H1 (cell line): ENCODE results near the gene PLEK. TPM values are rescaled to one million over a fixed set of nuclear protein-coding genes. Genes with fewer than 3 reads are reported as not detected.

Source experiments
- CTCF ChIA-PET: fragments of 300-600 bp; sonication (Branson Sonifier 250); formaldehyde crosslinking; loops from one replicate; lab custom pipeline; 2021; ENCODE audit not compliant: partially characterized antibody; lab: Charles Lee
- POLR2A ChIA-PET: fragments of 300-600 bp; sonication (Branson Sonifier 250); formaldehyde crosslinking; loops from one replicate; lab custom pipeline; 2021; ENCODE audit warnings: inconsistent platforms; ENCODE audit not compliant: partially characterized antibody; lab: Charles Lee
- DNase-seq, 2 experiments: peaks; one replicate each; pipeline versions ENCODE4 v3.0.0 to v3.0.0-alpha.2; 2010 to 2022; ENCODE audit warnings: low spot score in 2 of 2, low read depth in 1 of 2, mixed read lengths in 1 of 2
- FAIRE-seq: peaks from 2 replicates; lab custom pipeline; 2011; peaks lifted over from hg19 to GRCh38; lab: Jason Lieb, UNC
- H2AFZ ChIP-seq: 2 replicates; pipeline ENCODE4 v1.8.1; 2012; ENCODE audit warnings: low read length, inconsistent platforms
- H2AK5ac ChIP-seq: 2 replicates; pipeline ENCODE4 v1.6.1; 2013; ENCODE audit warnings: low read depth, low read length
- H2BK120ac ChIP-seq: replicated peaks from 2 replicates; pipeline ENCODE3; 2013; ENCODE audit warnings: low read depth, low read length, inconsistent platforms
- H2BK12ac ChIP-seq: 2 replicates; pipeline ENCODE4 v1.6.1; 2013; ENCODE audit warnings: low read depth, low read length
- H2BK15ac ChIP-seq: 2 replicates; pipeline ENCODE4 v1.6.1; 2013; ENCODE audit warnings: low read length
- H2BK20ac ChIP-seq: 2 replicates; pipeline ENCODE4 v1.6.1; 2013; ENCODE audit warnings: low read length
- H2BK5ac ChIP-seq: 2 replicates; pipeline ENCODE4 v1.6.1; 2013; ENCODE audit warnings: low read depth, low read length
- H3K14ac ChIP-seq: 2 replicates; pipeline ENCODE4 v1.6.1; 2013; ENCODE audit warnings: inconsistent platforms; ENCODE audit not compliant: insufficient read length
- H3K18ac ChIP-seq: 2 replicates; pipeline ENCODE4 v1.6.1; 2013; ENCODE audit warnings: low read length; ENCODE audit errors: extremely low read depth
- H3K23ac ChIP-seq: 2 replicates; pipeline ENCODE4 v1.6.1; 2013; ENCODE audit warnings: inconsistent platforms; ENCODE audit not compliant: insufficient read length
- H3K23me2 ChIP-seq: 2 replicates; pipeline ENCODE4 v1.6.1; 2013; ENCODE audit warnings: low read depth, low read length
- H3K27ac ChIP-seq: 2 replicates; pipeline ENCODE4 v1.6.1; 2011; ENCODE audit warnings: low read depth, low read length, inconsistent platforms
- H3K27me3 ChIP-seq, 4 experiments: replicated peaks in 1 of 4; 1 replicate in 1 of 4; 2 replicates in 3 of 4; pipeline versions ENCODE4 v1.6.1 to v1.8.1; 2011 to 2013; ENCODE audit warnings: low read length in 3 of 4, mild to moderate bottlenecking in 3 of 4, inconsistent platforms in 2 of 4, mixed read lengths in 2 of 4, moderate library complexity in 1 of 4; ENCODE audit not compliant: control insufficient read depth in 3 of 4, insufficient read depth in 3 of 4; ENCODE audit errors: extremely low read depth in 1 of 4
- H3K36me3 ChIP-seq, 4 experiments: 2 replicates each; pipeline versions ENCODE4 v1.6.1 to v1.8.1; 2011 to 2013; ENCODE audit warnings: mild to moderate bottlenecking in 4 of 4, low read length in 3 of 4, moderate library complexity in 2 of 4, control low read depth in 1 of 4, inconsistent platforms in 1 of 4; ENCODE audit not compliant: insufficient read depth in 4 of 4, control insufficient read depth in 2 of 4
- H3K4ac ChIP-seq: replicated peaks from 2 replicates; pipeline ENCODE3; 2013; ENCODE audit warnings: low read length, low read depth, mixed read lengths, inconsistent platforms; ENCODE audit not compliant: insufficient read length
- H3K4me1 ChIP-seq, 4 experiments: replicated peaks in 1 of 4; 1 replicate in 1 of 4; 2 replicates in 3 of 4; pipeline versions ENCODE4 v1.6.1 to v1.8.1; 2011 to 2013; ENCODE audit warnings: low read length in 3 of 4, inconsistent platforms in 2 of 4, mixed read lengths in 1 of 4; ENCODE audit not compliant: insufficient read depth in 4 of 4, control insufficient read depth in 3 of 4
- H3K4me2 ChIP-seq, 2 experiments: 2 replicates each; pipeline versions ENCODE4 v1.6.1 to v1.8.1; 2011 to 2013; ENCODE audit warnings: low read depth in 2 of 2, low read length in 2 of 2, control low read depth in 1 of 2, inconsistent platforms in 1 of 2, mild to moderate bottlenecking in 1 of 2; ENCODE audit not compliant: insufficient read depth in 1 of 2
- H3K4me3 ChIP-seq, 4 experiments: fragments of 200-600, 300-600 bp in 1 of 4; sonication (generic), shearing (Covaris generic), sonication (Bioruptor Twin) in 1 of 4; 2 replicates each; pipeline versions ENCODE4 v1.5.1 to v1.8.1; 2011 to 2016; ENCODE audit warnings: low read length in 4 of 4, low read depth in 3 of 4, control low read depth in 2 of 4, inconsistent platforms in 2 of 4, mild to moderate bottlenecking in 2 of 4, mixed read lengths in 1 of 4, moderate library complexity in 1 of 4; ENCODE audit not compliant: insufficient read depth in 2 of 4; ENCODE audit errors: extremely low read depth in 1 of 4
- H3K56ac ChIP-seq: replicated peaks from 2 replicates; pipeline ENCODE3; 2013; ENCODE audit warnings: low read depth, mild to moderate bottlenecking, mixed read lengths, low read length, inconsistent platforms; ENCODE audit not compliant: insufficient read length
- H3K79me1 ChIP-seq: 2 replicates; pipeline ENCODE4 v1.6.1; 2013; ENCODE audit warnings: low read depth, low read length, control low read depth
- H3K79me2 ChIP-seq, 2 experiments: 2 replicates each; pipeline versions ENCODE4 v1.6.1 to v1.8.1; 2012 to 2013; ENCODE audit warnings: low read length in 2 of 2, mild to moderate bottlenecking in 2 of 2, inconsistent platforms in 1 of 2; ENCODE audit not compliant: insufficient read depth in 2 of 2, control insufficient read depth in 1 of 2
- H3K9ac ChIP-seq, 4 experiments: replicated peaks in 1 of 4; 1 replicate in 1 of 4; 2 replicates in 3 of 4; pipeline versions ENCODE4 v1.6.1 to v1.8.1; 2011 to 2013; ENCODE audit warnings: low read depth in 3 of 4, low read length in 3 of 4, control low read depth in 2 of 4, mild to moderate bottlenecking in 2 of 4, moderate library complexity in 2 of 4, inconsistent platforms in 1 of 4; ENCODE audit errors: extremely low read depth in 1 of 4
- H3K9me3 ChIP-seq, 2 experiments: 2 replicates each; pipeline versions ENCODE4 v1.6.1 to v1.8.1; 2012 to 2013; ENCODE audit warnings: mild to moderate bottlenecking in 2 of 2, moderate library complexity in 2 of 2, control low read depth in 1 of 2, inconsistent platforms in 1 of 2, low read depth in 1 of 2, low read length in 1 of 2, mixed read lengths in 1 of 2; ENCODE audit not compliant: insufficient read depth in 2 of 2
- H4K20me1 ChIP-seq, 2 experiments: replicated peaks in 1 of 2; 2 replicates each; pipeline versions ENCODE3 to v1.8.1; 2011 to 2013; ENCODE audit warnings: inconsistent platforms in 2 of 2, low read length in 2 of 2, mild to moderate bottlenecking in 1 of 2; ENCODE audit not compliant: insufficient read depth in 2 of 2, control insufficient read depth in 1 of 2
- H4K5ac ChIP-seq: 2 replicates; pipeline ENCODE4 v1.6.1; 2013; ENCODE audit warnings: low read length, low read depth, mixed read lengths, inconsistent platforms; ENCODE audit not compliant: insufficient read length
- H4K8ac ChIP-seq: 2 replicates; pipeline ENCODE4 v1.8.0; 2013; ENCODE audit warnings: mild to moderate bottlenecking, moderate library complexity, low read length, inconsistent platforms; ENCODE audit not compliant: insufficient read depth; ENCODE audit errors: extremely low read depth
- H4K91ac ChIP-seq: replicated peaks from 2 replicates; pipeline ENCODE3; 2013; ENCODE audit warnings: low read length, mixed read lengths, inconsistent platforms; ENCODE audit not compliant: insufficient read length
- CEBPB ChIP-seq: IDR thresholded peaks from 2 replicates; pipeline ENCODE4 v1.6.1; 2012; ENCODE audit warnings: low read depth, low read length
- CHD2 ChIP-seq: IDR thresholded peaks from 2 replicates; pipeline ENCODE4 v1.6.1; 2012; ENCODE audit warnings: low read length, improper control_type of control experiment
- CREB1 ChIP-seq: IDR thresholded peaks from 2 replicates; pipeline ENCODE4 v1.6.1; 2012; ENCODE audit warnings: inconsistent platforms
- EZH2 ChIP-seq: fragments of 200-600 bp; sonication (generic); IDR thresholded peaks from 2 replicates; pipeline ENCODE4 v1.7.1; 2012; ENCODE audit warnings: low read depth, mild to moderate bottlenecking, moderate library complexity, low read length, inconsistent platforms; ENCODE audit not compliant: severe bottlenecking
- FOSL1 ChIP-seq: IDR thresholded peaks from 2 replicates; pipeline ENCODE4 v1.6.1; 2011; ENCODE audit warnings: mild to moderate bottlenecking, low read depth, low read length, moderate library complexity; ENCODE audit not compliant: insufficient read depth
- HDAC2 ChIP-seq, 2 experiments: fragments of 300-600 bp in 1 of 2; sonication (generic) in 1 of 2; IDR thresholded peaks; 2 replicates each; pipeline ENCODE4 v1.6.1; 2011 to 2012; ENCODE audit warnings: low read depth in 2 of 2, low read length in 2 of 2, mild to moderate bottlenecking in 2 of 2, moderate library complexity in 2 of 2, borderline replicate concordance in 1 of 2, inconsistent platforms in 1 of 2
- JUN ChIP-seq: IDR thresholded peaks from 2 replicates; pipeline ENCODE4 v1.6.1; 2011; ENCODE audit warnings: low read depth, mild to moderate bottlenecking, improper control_type of control experiment, low read length
- KDM4A ChIP-seq: IDR thresholded peaks from one replicate; pipeline ENCODE4 v1.7.1; 2012; ENCODE audit warnings: low read depth, mild to moderate bottlenecking, moderate library complexity, low read length, inconsistent platforms; ENCODE audit not compliant: severe bottlenecking
- RXRA ChIP-seq: IDR thresholded peaks from 2 replicates; pipeline ENCODE4 v1.6.1; 2011; ENCODE audit warnings: low read depth, mild to moderate bottlenecking, low read length, moderate library complexity; ENCODE audit not compliant: insufficient read depth
- SAP30 ChIP-seq: fragments of 300-600 bp; sonication (generic); IDR thresholded peaks from 2 replicates; pipeline ENCODE4 v1.7.1; 2012; ENCODE audit warnings: low read length, moderate library complexity, mild to moderate bottlenecking, inconsistent platforms; ENCODE audit not compliant: insufficient read depth, insufficient replicate concordance
- SP2 ChIP-seq: IDR thresholded peaks from 2 replicates; pipeline ENCODE4 v1.6.1; 2012; ENCODE audit warnings: mild to moderate bottlenecking, low read length, inconsistent platforms
- SUZ12 ChIP-seq: fragments of 200-600 bp; sonication (generic); IDR thresholded peaks from 2 replicates; pipeline ENCODE4 v1.6.1; 2012; ENCODE audit warnings: mild to moderate bottlenecking, inconsistent platforms, low read length, moderate library complexity, mixed read lengths
- YY1 ChIP-seq: IDR thresholded peaks from 2 replicates; pipeline ENCODE4 v1.6.1; 2011; ENCODE audit warnings: low read depth, mild to moderate bottlenecking, low read length
- ZNF274 ChIP-seq: IDR thresholded peaks from 2 replicates; pipeline ENCODE4 v1.7.0; 2012; ENCODE audit warnings: low read length, borderline replicate concordance; ENCODE audit errors: extremely low read depth
- WGBS, 2 experiments: shearing (Covaris generic) in 1 of 2; methylation state at CpG; one replicate each; pipeline versions ENCODE4 v1.1.6 to v1.1.7; 2013 to 2015; ENCODE audit warnings: low lambda C conversion rate in 2 of 2, mixed read lengths in 2 of 2, inconsistent platforms in 1 of 2, low coverage in 1 of 2, missing lambda C conversion rate in 1 of 2; ENCODE audit not compliant: insufficient replicate concordance in 2 of 2, insufficient coverage in 1 of 2, insufficient read length in 1 of 2; ENCODE audit errors: extremely low coverage in 1 of 2, missing lambda C conversion rate in 1 of 2; 5-methylcytosine and 5-hydroxymethylcytosine counted together
- polyA plus RNA-seq, 7 experiments: library from polyadenylated mRNA; depleted of rRNA in 3 of 7; stranded (reverse) in 5 of 7; unstranded in 2 of 7; fragments of >200 nt in 5 of 7; fragments of 200-250 nt in 2 of 7; gene quantifications; 1 replicate in 5 of 7; 2 replicates in 1 of 7; 4 replicates in 1 of 7; pipeline versions ENCODE4 v1.2.1 to v1.2.3, GENCODE V29; 2011 to 2013; ENCODE audit warnings: missing spikeins in 2 of 7, mixed read lengths in 2 of 7
- total RNA-seq: library from RNA; stranded (reverse); fragmentation: NEBNext Ultra II Directional; extraction: Animal tissue kit (Norgen Biotek cat#: 25700); gene quantifications from 2 replicates; pipeline ENCODE4 v1.2.1, GENCODE V29; 2021
- TF ChIP-seq, protein P1 (sequence below): IDR thresholded peaks from 2 replicates; pipeline ENCODE4 v1.6.1; 2012; ENCODE audit warnings: inconsistent platforms

Gene PLEK
- total and polyA plus RNA-seq, 2 of the 8 experiments (the other 6 are each of a cell fraction or from before 2014, with no cell fraction given): not detected

DNA sequence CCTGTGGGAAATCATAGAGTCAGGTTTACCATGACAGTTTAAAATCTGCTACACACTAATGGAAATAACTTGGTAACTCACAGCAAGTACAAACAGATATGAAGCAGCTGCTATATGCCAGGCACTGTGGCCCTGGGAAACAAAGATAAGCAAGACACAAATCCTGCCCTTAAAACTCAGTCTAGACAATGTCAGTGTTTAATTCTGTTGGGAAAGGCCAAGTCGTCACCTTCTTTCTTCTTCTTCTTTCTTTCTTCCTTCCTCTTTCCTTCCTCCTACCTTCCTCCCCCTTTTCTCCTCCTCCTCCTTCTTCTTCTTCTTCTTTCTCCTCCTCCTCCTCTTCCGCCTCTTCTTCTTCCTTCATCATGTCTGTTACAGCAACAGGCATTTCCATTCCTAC, 26.8 kb downstream of the PLEK start:
- CTCF ChIA-PET: no interaction called here
- Histone ChIP-seq H2AFZ (no peak overlapping the region), H3K14ac (no peak overlapping the region), H3K9me3 (no peaks in the 10 kb centered on the region), H3K23me2 (no peaks in the 10 kb centered on the region; the same call in 1 of the 2 replicates), H3K4me2 (no peak overlapping the region), H2BK20ac (no peak overlapping the region), H4K8ac (no peak overlapping the region), H3K4me1 (no peaks in the 10 kb centered on the region), H3K23ac (no peak overlapping the region), H4K5ac (no peak overlapping the region), H4K20me1 (no peaks in the 10 kb centered on the region), H3K79me2 (no peaks in the 10 kb centered on the region), H2AK5ac (no peak overlapping the region), H2BK120ac (no peak overlapping the region), H3K4me3 (no peak overlapping the region), H3K27ac (no peak overlapping the region), H3K79me1 (no peaks in the 10 kb centered on the region), H3K36me3 (no peaks in the 10 kb centered on the region), H4K91ac (no peak overlapping the region), H3K56ac (no peak overlapping the region), H2BK5ac (no peak overlapping the region), H3K27me3 (no peaks in the 10 kb centered on the region), H3K9ac (no peak overlapping the region), H2BK12ac (no peak overlapping the region), H3K4ac (no peak overlapping the region), H2BK15ac (no peak overlapping the region), H3K18ac (no peak overlapping the region)
- WGBS, 2 experiments: 74% methylated on average over 2 of the region's 2 CpGs; no CpG with 5 or more reads in 1 of the 2 experiments
- DNase-seq (no peak), FAIRE-seq (no peak)
- POLR2A ChIA-PET: no interaction called here
- TF ChIP-seq, protein P1, sequence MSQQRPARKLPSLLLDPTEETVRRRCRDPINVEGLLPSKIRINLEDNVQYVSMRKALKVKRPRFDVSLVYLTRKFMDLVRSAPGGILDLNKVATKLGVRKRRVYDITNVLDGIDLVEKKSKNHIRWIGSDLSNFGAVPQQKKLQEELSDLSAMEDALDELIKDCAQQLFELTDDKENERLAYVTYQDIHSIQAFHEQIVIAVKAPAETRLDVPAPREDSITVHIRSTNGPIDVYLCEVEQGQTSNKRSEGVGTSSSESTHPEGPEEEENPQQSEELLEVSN: no peak
- TF ChIP-seq SP2: no peak
- TF ChIP-seq JUN: no peak
- no peak for TF ChIP-seq EZH2
- TF ChIP-seq YY1: no peak
- no peak for TF ChIP-seq CREB1
- TF ChIP-seq SUZ12: no peak
- no peak for TF ChIP-seq CEBPB
- no peak for TF ChIP-seq CHD2
- TF ChIP-seq SAP30: no peak
- no peak for TF ChIP-seq RXRA
- no peak for TF ChIP-seq HDAC2 (IDR thresholded peaks at IDR 0.05; ENCODE audit: borderline replicate concordance in 1 of 2, low read depth in 2 of 2, low read length in 2 of 2)
- no peak for TF ChIP-seq KDM4A
- TF ChIP-seq ZNF274: no peak
- TF ChIP-seq FOSL1: no peak
